Thoracic aorta endothelial cell (primary cell): ENCODE measurements around the gene TMIGD2. TPM values are rescaled to one million over a fixed set of nuclear protein-coding genes. Genes with fewer than 3 reads are reported as not detected.

Experiments used
- total RNA-seq: library from RNA; depleted of rRNA; stranded (reverse); fragments of >200 nt; gene quantifications from 2 replicates; pipeline ENCODE4 v1.2.3, GENCODE V29; 2012

Gene TMIGD2, protein sequence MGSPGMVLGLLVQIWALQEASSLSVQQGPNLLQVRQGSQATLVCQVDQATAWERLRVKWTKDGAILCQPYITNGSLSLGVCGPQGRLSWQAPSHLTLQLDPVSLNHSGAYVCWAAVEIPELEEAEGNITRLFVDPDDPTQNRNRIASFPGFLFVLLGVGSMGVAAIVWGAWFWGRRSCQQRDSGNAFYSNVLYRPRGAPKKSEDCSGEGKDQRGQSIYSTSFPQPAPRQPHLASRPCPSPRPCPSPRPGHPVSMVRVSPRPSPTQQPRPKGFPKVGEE
- not detected in 2 replicates for total RNA-seq

DNA sequence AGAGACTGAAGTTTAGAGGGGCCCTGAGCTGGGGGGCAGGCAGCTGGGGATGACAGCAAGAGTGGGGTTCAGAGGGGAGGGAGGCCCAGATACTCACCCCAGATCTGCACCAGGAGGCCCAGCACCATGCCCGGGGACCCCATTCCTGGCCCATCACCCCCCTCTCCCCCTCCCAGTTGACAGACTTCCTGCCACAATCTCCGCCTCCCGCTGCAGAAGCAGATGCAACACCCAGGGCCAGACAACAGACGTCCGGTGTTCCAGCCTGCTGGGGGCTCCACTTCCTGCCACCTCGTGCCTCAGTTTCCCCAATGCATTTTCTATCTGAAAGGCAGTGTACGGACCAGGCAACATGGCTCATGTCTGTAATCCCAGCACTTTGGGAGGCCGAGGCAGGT, at the start of gene TMIGD2:
Gene TMIGD2, minus strand, starts transcription at position 147 of the 398 bp plus-strand sequence. Its CDS starts 4 bp downstream, at position 143.

GRCh38 chr19:4343370-4344307, 41.5 kb upstream of the TMIGD2 start, which contains the start of gene MPND:
MPND (plus strand) TSS chr19:4343562; CDS start chr19:4343594, 32 bp downstream.

GRCh38 chr19:4338441-4339355, 36.5 kb upstream of the TMIGD2 start, which contains the start of gene STAP2:
STAP2 (minus strand) TSS chr19:4338827; CDS start chr19:4338753, 74 bp downstream.

GRCh38 chr19:4304538-4305256, 2.5 kb upstream of the TMIGD2 start, which contains the start of gene FSD1:
FSD1 (plus strand) TSS chr19:4304598; CDS start chr19:4304747, 149 bp downstream.

DNA sequence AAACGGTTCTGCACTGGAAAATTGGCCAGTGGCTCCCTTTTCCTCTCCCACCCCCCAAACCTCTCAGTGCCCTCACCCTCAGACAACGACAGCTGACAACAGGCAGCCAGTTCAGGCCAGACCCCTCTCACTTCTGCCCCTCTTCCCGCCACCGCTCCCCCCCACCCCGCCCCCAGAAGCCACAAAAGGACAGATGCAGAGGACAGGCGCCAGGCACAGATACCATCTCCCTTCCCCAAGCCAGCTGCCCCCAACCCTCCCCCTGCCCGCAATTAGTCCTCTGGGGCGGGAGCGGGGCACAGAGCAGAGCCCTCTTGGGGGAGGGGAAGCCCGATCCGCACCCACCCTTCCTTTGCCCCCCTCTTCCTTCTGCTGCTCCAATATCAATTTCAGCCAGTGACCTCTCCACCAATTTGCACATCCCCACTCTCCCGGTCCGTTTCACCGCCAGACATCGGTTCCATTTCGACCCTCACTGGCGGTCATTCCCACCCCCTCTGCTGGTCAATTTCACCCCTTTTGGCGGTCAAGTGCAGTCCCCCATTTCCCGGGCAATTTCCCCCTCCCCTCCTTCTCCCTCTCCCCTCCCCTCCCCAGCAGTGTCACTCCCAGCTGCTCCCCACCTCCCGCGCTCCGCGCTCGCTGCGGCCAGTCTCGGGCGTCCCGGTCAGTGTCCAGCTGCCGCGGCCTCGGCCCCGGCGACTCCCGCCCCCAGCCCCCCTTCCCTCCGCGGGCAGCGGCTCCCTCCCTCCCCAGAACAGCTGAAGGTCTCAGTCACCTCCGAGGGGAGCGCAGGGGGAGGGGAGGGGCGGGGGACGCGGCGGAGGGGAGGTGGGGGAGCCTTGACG, 23.5 kb downstream of the TMIGD2 start, which contains the start of gene SHD:
Gene SHD, plus strand, starts transcription at position 848 of the 848 bp plus-strand sequence. CDS start 798 bp downstream, outside the sequence.

GRCh38 chr19:4246767-4247593, 55.2 kb downstream of the TMIGD2 start, which contains the start of gene YJU2:
YJU2 (plus strand) TSS chr19:4247080; CDS start chr19:4247147, 67 bp downstream.

Other genes with a start within 250 kb of the TMIGD2 start
- 19.9 and 28.3 TPM in 2 replicates for gene ZBTB7A, start 235.5 kb downstream of the TMIGD2 start, total RNA-seq
- 143 and 156 TPM in 2 replicates for gene MAP2K2, start 178.3 kb downstream of the TMIGD2 start, total RNA-seq
- gene CREB3L3, start 148.8 kb downstream of the TMIGD2 start, total RNA-seq = not detected in 2 replicates
- 11.3 and 12.4 TPM in 2 replicates for gene SIRT6, start 119.8 kb downstream of the TMIGD2 start, total RNA-seq
- gene ANKRD24, start 119.7 kb downstream of the TMIGD2 start, total RNA-seq = 0.13 and 0.14 TPM in 2 replicates
- 0.14 and 0.27 TPM in 2 replicates for gene EBI3, start 72.9 kb downstream of the TMIGD2 start, total RNA-seq
- gene YJU2, start 55.3 kb downstream of the TMIGD2 start, total RNA-seq = 18.1 and 19.0 TPM in 2 replicates
- gene SHD, start 23.1 kb downstream of the TMIGD2 start, total RNA-seq = not detected in 2 replicates
- 16.0 and 18.1 TPM in 2 replicates for gene FSD1, start 2.2 kb upstream of the TMIGD2 start, total RNA-seq
- gene STAP2, start 36.4 kb upstream of the TMIGD2 start, total RNA-seq = 3.6 and 6.2 TPM in 2 replicates
- 6.2 and 6.9 TPM in 2 replicates for gene MPND, start 41.2 kb upstream of the TMIGD2 start, total RNA-seq
- 81.8 and 95.6 TPM in 2 replicates for gene SH3GL1, start 98.2 kb upstream of the TMIGD2 start, total RNA-seq
- gene CHAF1A, start 100.3 kb upstream of the TMIGD2 start, total RNA-seq = 21.4 and 25.6 TPM in 2 replicates
- gene UBXN6, start 155.4 kb upstream of the TMIGD2 start, total RNA-seq = 64.5 and 67.0 TPM in 2 replicates
- 57.0 and 58.1 TPM in 2 replicates for gene HDGFL2, start 169.9 kb upstream of the TMIGD2 start, total RNA-seq
- gene PLIN4, start 216.1 kb upstream of the TMIGD2 start, total RNA-seq = under 0.01 TPM in 1 of 2 replicates, not detected in the other
- 0.14 and 0.53 TPM in 2 replicates for gene PLIN5, start 232.8 kb upstream of the TMIGD2 start, total RNA-seq
- gene LRG1, start 237.6 kb upstream of the TMIGD2 start, total RNA-seq = 0.27 and 0.29 TPM in 2 replicates